HepG2 (cell line): Measurements from ENCODE around the gene MEX3A. TPM values are rescaled to one million over a fixed set of nuclear protein-coding genes. Genes with fewer than 3 reads are reported as not detected.

Source experiments
- EHMT2 ChIP-seq: fragments of 200-600 bp; sonication (generic); IDR thresholded peaks from 2 replicates; pipeline ENCODE4 v1.7.0; 2017; ENCODE audit warnings: antibody characterized with exemption, low read depth, low read length, borderline replicate concordance
- HOXA3 ChIP-seq: sonication (generic); formaldehyde crosslinking; IDR thresholded peaks from 2 replicates; pipeline ENCODE4 v1.5.0; 2020; ENCODE audit warnings: missing genetic modification reagents
- KLF16 ChIP-seq, 2 experiments: sonication (generic) in 1 of 2; formaldehyde crosslinking in 1 of 2; IDR thresholded peaks; 2 replicates each; pipeline versions ENCODE4 v1.6.1 to v1.8.0; 2016 to 2023; ENCODE audit warnings: missing genetic modification reagents in 2 of 2, missing compliant biosample characterization in 1 of 2
- NFAT5 ChIP-seq: sonication (generic); formaldehyde crosslinking; IDR thresholded peaks from 2 replicates; pipeline ENCODE4 v1.4.0; 2020; ENCODE audit warnings: missing genetic modification reagents
- PTBP1 ChIP-seq: fragments of 200-400 bp; formaldehyde crosslinking; IDR thresholded peaks from 2 replicates; pipeline ENCODE4 v1.6.1; 2018; ENCODE audit warnings: low read length, low read depth; ENCODE audit not compliant: poor library complexity, severe bottlenecking
- U2AF1 ChIP-seq: fragments of 200-400 bp; formaldehyde crosslinking; optimal IDR thresholded peaks from 2 replicates; pipeline ENCODE3; 2017; ENCODE audit warnings: mild to moderate bottlenecking, low read depth, low read length
- ZBTB42 ChIP-seq: sonication (generic); formaldehyde crosslinking; IDR thresholded peaks from 2 replicates; pipeline ENCODE4 v1.5.0; 2020; ENCODE audit warnings: mild to moderate bottlenecking, missing genetic modification reagents
- ZBTB7B ChIP-seq: sonication (generic); formaldehyde crosslinking; IDR thresholded peaks from 2 replicates; pipeline ENCODE4 v1.4.0; 2020; ENCODE audit warnings: missing genetic modification reagents
- ZFYVE20 ChIP-seq: sonication (generic); formaldehyde crosslinking; IDR thresholded peaks from 2 replicates; pipeline ENCODE4 v1.8.0; 2023; ENCODE audit warnings: low read depth, mild to moderate bottlenecking, moderate library complexity, missing genetic modification reagents, borderline replicate concordance
- ZNF383 ChIP-seq: sonication (generic); formaldehyde crosslinking; IDR thresholded peaks from 2 replicates; pipeline ENCODE4 v1.4.0; 2020; ENCODE audit warnings: missing genetic modification reagents, mild to moderate bottlenecking, borderline replicate concordance
- ZNF513 ChIP-seq: sonication (generic); formaldehyde crosslinking; conservative IDR thresholded peaks from 2 replicates; pipeline ENCODE4 v1.5.0; 2020; ENCODE audit warnings: missing genetic modification reagents
- ZNF7 ChIP-seq: IDR thresholded peaks from 2 replicates; pipeline ENCODE4 v1.6.1; 2016; ENCODE audit warnings: missing biosample characterization, missing genetic modification reagents
- ZSCAN25 ChIP-seq: sonication (generic); formaldehyde crosslinking; IDR thresholded peaks from 2 replicates; pipeline ENCODE4 v1.8.0; 2022; ENCODE audit warnings: mild to moderate bottlenecking, missing genetic modification reagents
- polyA plus RNA-seq, 8 experiments: library from polyadenylated mRNA; depleted of rRNA in 3 of 8; stranded (reverse) in 7 of 8; unstranded in 1 of 8; fragments of >200 nt; fragmentation: Illumina TruSeq in 4 of 8; extraction: Trizol in 4 of 8; gene quantifications; 2 replicates each; pipeline versions ENCODE4 v1.2.1 to v1.2.3, GENCODE V29; 2011 to 2016; ENCODE audit warnings: low read depth in 4 of 8, missing spikeins in 1 of 8, mixed read lengths in 1 of 8; ENCODE audit not compliant: insufficient read depth in 1 of 8
- total RNA-seq, 5 experiments: library from RNA; depleted of rRNA; stranded (reverse); fragments of >200 nt; fragmentation: Illumina TruSeq; extraction: Trizol; gene quantifications; 2 replicates each; pipeline ENCODE4 v1.2.3, GENCODE V29; 2016; ENCODE audit warnings: low read depth in 1 of 5
- TF ChIP-seq, protein P1 (sequence below): sonication (generic); formaldehyde crosslinking; IDR thresholded peaks from 2 replicates; pipeline ENCODE4 v1.4.0; 2020; ENCODE audit warnings: mild to moderate bottlenecking, missing genetic modification reagents
- TF ChIP-seq, protein P2 (sequence below): sonication (generic); formaldehyde crosslinking; IDR thresholded peaks from 2 replicates; pipeline ENCODE4 v1.4.0; 2020; ENCODE audit warnings: mild to moderate bottlenecking, missing genetic modification reagents

The MEX3A gene
- total and polyA plus RNA-seq, 2 of the 13 experiments (the other 11 are each of a cell fraction or from before 2014, with no cell fraction given) = 7.6 to 9.1 TPM

DNA sequence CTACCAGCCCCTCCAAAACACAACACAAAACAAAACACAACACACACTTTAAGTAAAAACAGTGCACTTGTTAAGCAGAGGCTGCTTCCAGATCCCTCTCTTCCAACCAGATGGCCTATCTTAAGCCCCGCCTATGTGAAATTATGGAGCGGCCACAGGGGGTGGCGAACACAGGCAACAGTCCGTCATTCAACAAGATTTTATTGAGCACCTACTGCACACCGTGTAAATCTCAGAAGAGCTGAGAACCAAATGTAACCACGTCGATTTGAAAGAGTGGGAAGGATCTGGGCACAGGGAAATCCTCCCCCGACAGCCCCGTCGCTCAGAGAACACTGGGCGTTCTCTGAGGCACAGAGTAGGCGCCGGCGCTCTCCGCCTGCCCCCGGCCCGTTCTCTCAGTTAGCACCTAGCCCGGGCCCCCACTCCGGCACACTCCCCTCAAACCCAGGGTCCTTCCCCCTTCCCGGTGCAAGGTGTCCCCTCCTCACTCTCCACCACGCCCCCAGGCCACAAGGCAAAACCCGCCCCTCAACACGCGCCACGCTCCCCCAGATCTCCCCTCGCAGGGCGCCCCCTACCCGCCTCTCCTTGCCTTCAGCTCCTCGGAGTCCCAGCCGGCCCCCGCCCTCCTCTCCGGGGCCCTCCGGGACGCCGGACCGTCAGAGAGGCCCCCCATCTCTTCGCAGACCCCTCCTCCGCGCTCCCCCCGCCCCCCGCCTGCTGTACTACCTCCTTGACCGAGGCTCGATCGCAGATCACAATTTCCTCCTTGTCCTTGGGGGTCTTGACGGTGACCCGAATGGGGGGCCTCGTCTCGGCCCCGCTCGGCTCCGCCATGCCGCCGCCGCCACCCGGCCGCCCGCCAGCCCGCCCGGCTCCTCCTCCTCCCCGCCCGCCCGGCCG is 29.1 kb downstream of the MEX3A start (continued):
- TF ChIP-seq U2AF1 (no peak), ZNF7 (CRISPR knock-in tag) (no peak), ZBTB42 (CRISPR knock-in tag) (no peak), ZSCAN25 (CRISPR knock-in tag) (peak; percentile 95), ZBTB7B (CRISPR knock-in tag) (peak; percentile 78), NFAT5 (CRISPR knock-in tag) (no peak), PTBP1 (no peak), ZNF513 (CRISPR knock-in tag) (no peak), ZNF383 (CRISPR knock-in tag) (no peak), KLF16 (CRISPR knock-in tag; IDR thresholded peaks at IDR 0.05) (peak in 1 of 2 experiments; percentile 34; a peak in 1 of 4 replicates), ZFYVE20 (CRISPR knock-in tag) (no peak), HOXA3 (CRISPR knock-in tag) (no peak; the same call in 1 of the 2 replicates), EHMT2 (no peak)
- TF ChIP-seq, protein P1, sequence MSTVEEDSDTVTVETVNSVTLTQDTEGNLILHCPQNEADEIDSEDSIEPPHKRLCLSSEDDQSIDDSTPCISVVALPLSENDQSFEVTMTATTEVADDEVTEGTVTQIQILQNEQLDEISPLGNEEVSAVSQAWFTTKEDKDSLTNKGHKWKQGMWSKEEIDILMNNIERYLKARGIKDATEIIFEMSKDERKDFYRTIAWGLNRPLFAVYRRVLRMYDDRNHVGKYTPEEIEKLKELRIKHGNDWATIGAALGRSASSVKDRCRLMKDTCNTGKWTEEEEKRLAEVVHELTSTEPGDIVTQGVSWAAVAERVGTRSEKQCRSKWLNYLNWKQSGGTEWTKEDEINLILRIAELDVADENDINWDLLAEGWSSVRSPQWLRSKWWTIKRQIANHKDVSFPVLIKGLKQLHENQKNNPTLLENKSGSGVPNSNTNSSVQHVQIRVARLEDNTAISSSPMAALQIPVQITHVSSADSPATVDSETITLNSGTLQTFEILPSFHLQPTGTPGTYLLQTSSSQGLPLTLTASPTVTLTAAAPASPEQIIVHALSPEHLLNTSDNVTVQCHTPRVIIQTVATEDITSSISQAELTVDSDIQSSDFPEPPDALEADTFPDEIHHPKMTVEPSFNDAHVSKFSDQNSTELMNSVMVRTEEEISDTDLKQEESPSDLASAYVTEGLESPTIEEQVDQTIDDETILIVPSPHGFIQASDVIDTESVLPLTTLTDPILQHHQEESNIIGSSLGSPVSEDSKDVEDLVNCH (CRISPR knock-in tag) = no peak
- TF ChIP-seq, protein P2, sequence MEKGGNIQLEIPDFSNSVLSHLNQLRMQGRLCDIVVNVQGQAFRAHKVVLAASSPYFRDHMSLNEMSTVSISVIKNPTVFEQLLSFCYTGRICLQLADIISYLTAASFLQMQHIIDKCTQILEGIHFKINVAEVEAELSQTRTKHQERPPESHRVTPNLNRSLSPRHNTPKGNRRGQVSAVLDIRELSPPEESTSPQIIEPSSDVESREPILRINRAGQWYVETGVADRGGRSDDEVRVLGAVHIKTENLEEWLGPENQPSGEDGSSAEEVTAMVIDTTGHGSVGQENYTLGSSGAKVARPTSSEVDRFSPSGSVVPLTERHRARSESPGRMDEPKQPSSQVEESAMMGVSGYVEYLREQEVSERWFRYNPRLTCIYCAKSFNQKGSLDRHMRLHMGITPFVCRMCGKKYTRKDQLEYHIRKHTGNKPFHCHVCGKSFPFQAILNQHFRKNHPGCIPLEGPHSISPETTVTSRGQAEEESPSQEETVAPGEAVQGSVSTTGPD (CRISPR knock-in tag) = 0 out of 2 replicates have a peak, but pooled peaks have one; percentile 15
